Inferior parietal cortex (tissue), 1 donor: ENCODE results near the gene DPH3.
"Not testable (repeated sequence)": the region's sequence is repeated elsewhere in the genome, so short reads cannot be mapped to it uniquely, and the experiment has no call there.

Source experiments
- DNase-seq: peaks from one replicate; pipeline ENCODE4 v3.0.0-alpha.2; 2016; ENCODE audit errors: extremely low spot score

DPH3 gene

GRCh38 chr3:16264708-16265454 is at the start of gene DPH3, which contains the start of gene OXNAD1:
Gene DPH3 (minus strand): TSS chr3:16264943. CDS start chr3:16264876, 67 bp downstream.
Gene OXNAD1 (plus strand): TSS chr3:16265212. CDS start chr3:16270953, 5,741 bp downstream.
- DNase-seq: peak; percentile 99

GRCh38 chr3:16313886-16314645 is 49.3 kb upstream of the DPH3 start:
- DNase-seq: no peak

- no peak for DNase-seq
Observed at GRCh38 chr3:16311960-16312451, 47.3 kb upstream of the DPH3 start.

- DNase-seq: not testable (repeated sequence)
Observed at GRCh38 chr3:16310486-16310885, 45.7 kb upstream of the DPH3 start.

GRCh38 chr3:16309558-16309957 is 44.8 kb upstream of the DPH3 start:
- no peak for DNase-seq

- DNase-seq: no peak
Observed at GRCh38 chr3:16308727-16309126, 44.0 kb upstream of the DPH3 start.

- no peak for DNase-seq
Observed at GRCh38 chr3:16307832-16308531, 43.2 kb upstream of the DPH3 start.

GRCh38 chr3:16305111-16305541 is 40.4 kb upstream of the DPH3 start:
- no peak for DNase-seq

GRCh38 chr3:16304061-16305010 is 39.6 kb upstream of the DPH3 start:
- no peak for DNase-seq

GRCh38 chr3:16303037-16303575 is 38.4 kb upstream of the DPH3 start:
- no peak for DNase-seq

- no peak for DNase-seq
Observed at GRCh38 chr3:16302082-16302631, 37.4 kb upstream of the DPH3 start.

GRCh38 chr3:16301507-16301906 is 36.8 kb upstream of the DPH3 start:
- no peak for DNase-seq

GRCh38 chr3:16300881-16301359 is 36.2 kb upstream of the DPH3 start:
- no peak for DNase-seq

GRCh38 chr3:16300307-16300706 is 35.6 kb upstream of the DPH3 start:
- DNase-seq: no peak

- DNase-seq: no peak
Observed at GRCh38 chr3:16299746-16300145, 35.0 kb upstream of the DPH3 start.

GRCh38 chr3:16298891-16299290 is 34.1 kb upstream of the DPH3 start:
- DNase-seq: no peak

GRCh38 chr3:16297997-16298885 is 33.5 kb upstream of the DPH3 start:
- no peak for DNase-seq

- no peak for DNase-seq
Observed at GRCh38 chr3:16295298-16295890, 30.7 kb upstream of the DPH3 start.

- DNase-seq: no peak
Observed at GRCh38 chr3:16294844-16295243, 30.1 kb upstream of the DPH3 start.
